SK-N-MC (cell line): ENCODE data around the gene COL4A5.
A peak's percentile ranks its signal among the peaks of the same experiment; 100 is the strongest.

Experiments
- DNase-seq: peaks from one replicate; pipeline ENCODE4 v3.0.0-alpha.2; 2011; ENCODE audit warnings: low read depth, low spot score
- H3K27ac ChIP-seq: fragments of 200-600 bp; sonication (generic); 2 replicates; pipeline ENCODE4 v1.5.1; 2016; ENCODE audit warnings: mixed run types
- H3K36me3 ChIP-seq: fragments of 200-600 bp; sonication (generic); 2 replicates; pipeline ENCODE4 v1.6.1; 2017; ENCODE audit warnings: antibody characterized with exemption, low read length, mixed read lengths; ENCODE audit not compliant: insufficient read depth
- H3K4me3 ChIP-seq: fragments of 200-600 bp; sonication (generic); 2 replicates; pipeline ENCODE4 v1.5.1; 2016
- H3K9ac ChIP-seq: fragments of 200-600 bp; sonication (generic); 2 replicates; pipeline ENCODE4 v1.8.0; 2017; ENCODE audit warnings: mixed run types, mixed read lengths; ENCODE audit not compliant: insufficient read length
- H3K9me3 ChIP-seq: fragments of 200-600 bp; sonication (generic); 2 replicates; pipeline ENCODE4 v1.6.1; 2017; ENCODE audit warnings: low read depth, mild to moderate bottlenecking, antibody characterized with exemption, low read length, moderate library complexity, mixed read lengths
- EZH2 ChIP-seq: fragments of 200-600 bp; sonication (generic); IDR thresholded peaks from one replicate; pipeline ENCODE4 v1.6.1; 2017; ENCODE audit warnings: antibody characterized with exemption
- FOXP2 ChIP-seq: optimal IDR thresholded peaks from 2 replicates; pipeline ENCODE3; 2011; ENCODE audit warnings: mild to moderate bottlenecking, moderate library complexity; ENCODE audit not compliant: insufficient read depth; ENCODE audit errors: extremely low read length, control extremely low read depth
- POLR2AphosphoS5 ChIP-seq: IDR thresholded peaks from 2 replicates; pipeline ENCODE4 v1.6.1; 2012; ENCODE audit warnings: mild to moderate bottlenecking, low read depth, low read length, borderline replicate concordance

The COL4A5 gene

GRCh38 chrX:108484251-108484650 is 44.6 kb downstream of the COL4A5 start:
- no peak for TF ChIP-seq POLR2AphosphoS5
- TF ChIP-seq FOXP2, result no peak
- no peak for TF ChIP-seq EZH2
- Histone ChIP-seq H3K27ac (no peak overlapping the region), H3K9me3 (no peaks in the 10 kb centered on the region), H3K9ac (no peak overlapping the region), H3K36me3 (no peaks in the 10 kb centered on the region), H3K4me3 (no peak overlapping the region)
- no peak for DNase-seq

DNA sequence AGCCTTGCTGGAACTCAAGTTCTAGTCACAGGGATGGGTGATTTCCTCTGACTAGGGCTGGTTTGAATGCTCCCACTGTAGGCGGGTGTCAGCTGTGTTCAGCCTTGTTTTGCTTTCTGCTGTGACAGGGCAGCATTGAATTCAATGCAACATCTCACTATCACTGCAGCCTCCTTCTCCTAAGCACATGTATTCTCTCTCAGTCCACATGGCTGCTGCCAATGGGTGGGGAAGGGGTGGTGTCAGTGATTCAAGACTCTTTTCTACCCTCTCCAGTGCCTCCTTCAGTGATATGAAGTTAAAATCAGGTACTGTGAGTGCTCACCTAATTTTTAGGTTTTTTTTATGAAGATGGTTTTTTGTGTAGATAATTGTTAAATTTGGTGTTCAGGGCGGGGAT is 46.3 kb downstream of the COL4A5 start:
- Histone ChIP-seq H3K4me3 (no peak overlapping the region), H3K36me3 (no peaks in the 10 kb centered on the region), H3K9me3 (no peaks in the 10 kb centered on the region), H3K27ac (no peak overlapping the region), H3K9ac (no peak overlapping the region)
- TF ChIP-seq EZH2 (no peak), FOXP2 (no peak), POLR2AphosphoS5 (no peak)
- no peak for DNase-seq

- no peak overlapping the region for H3K4me3 ChIP-seq
- no peaks in the 10 kb centered on the region for H3K36me3 ChIP-seq
- TF ChIP-seq POLR2AphosphoS5, result no peak
- no peak for TF ChIP-seq FOXP2
- no peak for TF ChIP-seq EZH2
- DNase-seq, result no peak
- no peak overlapping the region for H3K27ac ChIP-seq
- H3K9me3 ChIP-seq, result no peaks in the 10 kb centered on the region
- no peak overlapping the region for H3K9ac ChIP-seq
Measured at GRCh38 chrX:108494406-108495090, 54.9 kb downstream of the COL4A5 start.

DNA sequence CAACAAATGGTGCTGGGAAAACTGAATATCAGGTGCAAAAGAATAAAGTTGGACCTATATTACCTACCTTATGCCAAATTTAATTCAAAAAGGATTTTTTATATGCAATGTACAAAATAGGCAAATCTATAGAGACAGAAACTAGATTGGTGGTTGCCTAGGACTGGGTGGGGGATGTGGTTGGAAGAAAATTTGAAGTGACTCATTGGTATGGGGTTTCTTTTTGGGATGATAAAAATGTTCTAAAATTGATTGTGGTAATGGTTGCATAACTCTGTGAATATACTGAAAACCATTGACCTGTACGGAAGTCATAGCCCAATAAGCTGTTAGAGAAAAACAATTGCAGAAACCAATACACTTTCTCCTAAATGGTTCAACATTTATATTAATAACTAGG is 72.1 kb downstream of the COL4A5 start:
- Histone ChIP-seq H3K27ac (no peak overlapping the region), H3K9me3 (no peaks in the 10 kb centered on the region), H3K9ac (no peak overlapping the region), H3K36me3 (no peaks in the 10 kb centered on the region), H3K4me3 (no peak overlapping the region)
- TF ChIP-seq EZH2, result no peak
- no peak for TF ChIP-seq FOXP2
- no peak for TF ChIP-seq POLR2AphosphoS5
- DNase-seq, result no peak

GRCh38 chrX:108516184-108516583 is 76.5 kb downstream of the COL4A5 start:
- H3K27ac ChIP-seq, result no peak overlapping the region
- H3K9ac ChIP-seq, result no peak overlapping the region
- no peak for TF ChIP-seq FOXP2
- TF ChIP-seq POLR2AphosphoS5, result no peak
- no peak for TF ChIP-seq EZH2
- no peaks in the 10 kb centered on the region for H3K9me3 ChIP-seq
- H3K4me3 ChIP-seq, result no peak overlapping the region
- H3K36me3 ChIP-seq, result no peaks in the 10 kb centered on the region
- DNase-seq, result no peak

DNA sequence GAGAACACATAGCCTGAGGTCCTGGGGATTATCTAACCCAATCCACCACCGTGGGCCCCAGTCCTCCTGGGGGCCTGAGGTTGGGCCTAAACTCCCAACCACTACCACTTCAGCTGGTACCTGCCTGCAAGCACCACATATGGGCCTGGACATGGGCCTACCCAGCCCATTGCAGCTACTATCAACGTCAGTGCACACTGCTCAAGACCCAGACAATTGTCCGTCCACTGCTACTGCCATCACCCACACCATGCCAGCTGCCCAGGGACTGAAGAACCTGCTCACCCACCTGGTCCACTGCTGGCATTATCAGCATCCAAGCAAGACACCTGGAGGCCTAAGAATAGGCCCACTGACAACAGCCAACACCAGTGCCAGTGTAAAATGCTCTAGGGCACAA is 88.1 kb downstream of the COL4A5 start:
- TF ChIP-seq POLR2AphosphoS5 (no peak), EZH2 (no peak), FOXP2 (no peak)
- Histone ChIP-seq H3K9me3 (no peaks in the 10 kb centered on the region), H3K27ac (no peak overlapping the region), H3K36me3 (no peaks in the 10 kb centered on the region), H3K4me3 (no peak overlapping the region), H3K9ac (no peak overlapping the region)
- no peak for DNase-seq

DNA sequence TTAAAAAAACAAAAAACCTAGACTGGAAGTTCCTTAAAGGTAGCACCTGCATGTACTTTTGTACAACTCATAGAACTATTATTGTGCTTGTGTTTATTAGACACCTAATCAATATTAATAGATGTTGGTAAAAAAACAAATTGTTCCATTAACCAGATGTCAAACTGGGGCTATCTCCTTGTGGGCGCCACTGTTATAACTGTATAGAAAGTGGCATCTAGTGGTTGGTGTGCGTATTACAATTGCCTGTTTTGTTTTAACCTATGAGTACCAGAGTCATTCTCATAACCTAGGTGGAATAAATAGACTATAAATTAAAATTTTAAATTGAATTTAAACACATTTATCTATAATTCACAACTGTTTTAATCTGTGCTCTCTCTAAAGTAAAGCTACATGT is 97.4 kb downstream of the COL4A5 start:
- Histone ChIP-seq H3K4me3 (no peak overlapping the region), H3K9ac (no peak overlapping the region), H3K36me3 (no peaks in the 10 kb centered on the region), H3K27ac (no peak overlapping the region), H3K9me3 (no peaks in the 10 kb centered on the region)
- TF ChIP-seq FOXP2, result no peak
- no peak for TF ChIP-seq POLR2AphosphoS5
- TF ChIP-seq EZH2, result no peak
- peak; percentile 2 for DNase-seq

DNA sequence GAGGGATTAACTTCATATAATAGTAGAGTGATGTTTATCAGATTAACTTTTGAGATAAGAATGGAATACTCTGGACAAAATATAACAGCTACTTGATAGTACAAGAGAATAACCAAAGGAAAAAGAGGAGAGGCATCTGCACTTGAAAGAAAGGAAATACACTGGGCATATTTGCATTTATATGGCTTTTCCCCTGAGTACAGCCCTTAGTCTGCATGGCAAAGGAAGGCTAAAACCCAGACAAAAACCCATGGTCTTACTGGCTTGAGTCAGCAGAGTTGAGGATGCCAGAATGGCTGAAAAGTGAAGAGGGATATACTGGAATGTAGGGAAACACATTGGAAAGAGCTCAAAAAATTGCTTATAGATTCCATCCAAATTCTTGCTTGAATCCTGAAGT is 101.6 kb downstream of the COL4A5 start:
- H3K27ac ChIP-seq, result no peak overlapping the region
- TF ChIP-seq EZH2 (no peak), FOXP2 (no peak), POLR2AphosphoS5 (no peak)
- no peak overlapping the region for H3K4me3 ChIP-seq
- H3K9ac ChIP-seq, result no peak overlapping the region
- H3K9me3 ChIP-seq, result no peaks in the 10 kb centered on the region
- DNase-seq, result no peak
- H3K36me3 ChIP-seq, result no peaks in the 10 kb centered on the region

GRCh38 chrX:108557580-108557979 is 117.9 kb downstream of the COL4A5 start:
- DNase-seq, result no peak
- Histone ChIP-seq H3K9ac (no peak overlapping the region), H3K4me3 (no peak overlapping the region), H3K27ac (no peak overlapping the region), H3K36me3 (no peaks in the 10 kb centered on the region), H3K9me3 (no peaks in the 10 kb centered on the region)
- TF ChIP-seq EZH2, result no peak
- TF ChIP-seq POLR2AphosphoS5, result no peak
- no peak for TF ChIP-seq FOXP2
